ENCODE data around the gene ARHGAP26.

The ARHGAP26 gene

GRCh38 chr5:143238620-143239019 lies 468.4 kb downstream of the ARHGAP26 start:
- no peak for TF ChIP-seq CTCF (IDR thresholded peaks at IDR 0.05; ENCODE audit: control insufficient read depth, extremely low read depth, insufficient read depth)
- DNase-seq (ENCODE audit: low read depth), result no peak
- H3K4me3 ChIP-seq (ENCODE audit: low read depth, low read length), result no peak overlapping the region

GRCh38 chr5:143239882-143240518 lies 469.8 kb downstream of the ARHGAP26 start:
- H3K4me3 ChIP-seq (ENCODE audit: low read depth, low read length), result no peak overlapping the region
- no peak for DNase-seq (ENCODE audit: low read depth)
- TF ChIP-seq CTCF (IDR thresholded peaks at IDR 0.05; ENCODE audit: control insufficient read depth, extremely low read depth, insufficient read depth), result no peak

GRCh38 chr5:143241892-143242291 lies 471.7 kb downstream of the ARHGAP26 start:
- DNase-seq (ENCODE audit: low read depth), result no peak
- no peak overlapping the region for H3K4me3 ChIP-seq (ENCODE audit: low read depth, low read length)
- TF ChIP-seq CTCF (IDR thresholded peaks at IDR 0.05; ENCODE audit: control insufficient read depth, extremely low read depth, insufficient read depth), result no peak

GRCh38 chr5:143243103-143243502 lies 472.9 kb downstream of the ARHGAP26 start:
- no peak for TF ChIP-seq CTCF (IDR thresholded peaks at IDR 0.05; ENCODE audit: control insufficient read depth, extremely low read depth, insufficient read depth)
- no peak overlapping the region for H3K4me3 ChIP-seq (ENCODE audit: low read depth, low read length)
- no peak for DNase-seq (ENCODE audit: low read depth)

- no peak overlapping the region for H3K4me3 ChIP-seq (ENCODE audit: low read depth, low read length)
- DNase-seq (ENCODE audit: low read depth), result no peak
- TF ChIP-seq CTCF (IDR thresholded peaks at IDR 0.05; ENCODE audit: control insufficient read depth, extremely low read depth, insufficient read depth), result no peak
Observed at GRCh38 chr5:143244000-143244736, 474.0 kb downstream of the ARHGAP26 start.

GRCh38 chr5:143244990-143245389 lies 474.8 kb downstream of the ARHGAP26 start:
- no peak for TF ChIP-seq CTCF (IDR thresholded peaks at IDR 0.05; ENCODE audit: control insufficient read depth, extremely low read depth, insufficient read depth)
- no peak overlapping the region for H3K4me3 ChIP-seq (ENCODE audit: low read depth, low read length)
- DNase-seq (ENCODE audit: low read depth), result no peak

Data from LNCaP clone FGC (cell line).